HepG2 (cell line): ENCODE measurements around the gene DUSP7. TPM values are rescaled to one million over a fixed set of nuclear protein-coding genes. Genes with fewer than 3 reads are reported as not detected.

ENCODE experiments used
- ATAC-seq: fragments of 200-7000 bp; cut with Tn5 transposase; 3 replicates; pipeline ENCODE4 v1.9.1; 2020; ENCODE audit warnings: mild to moderate bottlenecking, moderate library complexity
- BruUV-seq: library from RNA; stranded (reverse); fragments of 400-500 nt; replicated peaks from 2 replicates; lab custom pipeline; 2021; lab: Mats Ljungman, UMichigan
- CTCF ChIA-PET: fragments of 300-600 bp; formaldehyde crosslinking; extraction: SDS; loops from one replicate; lab custom pipeline; 2021; ENCODE audit warnings: low total read pairs, inconsistent platforms, low intra/inter-chr PET ratio; lab: Yijun Ruan, JAX
- POLR2A ChIA-PET: fragments of 350-600 bp; sonication (Branson Sonifier 250); formaldehyde crosslinking; loops from one replicate; lab custom pipeline; 2020; ENCODE audit warnings: antibody characterized with exemption, inconsistent platforms; lab: Yijun Ruan, JAX
- DNase-seq: peaks from one replicate; pipeline ENCODE4 v3.0.0-alpha.2; 2015; ENCODE audit warnings: low spot score
- FAIRE-seq: peaks from 3 replicates; lab custom pipeline; 2011; peaks lifted over from hg19 to GRCh38; lab: Jason Lieb, UNC
- H2AFZ ChIP-seq: one replicate; pipeline ENCODE4 v1.6.1; 2011; ENCODE audit warnings: low read length, inconsistent platforms
- H3K27ac ChIP-seq: fragments of 300-600 bp; 3 replicates; pipeline ENCODE4 v1.8.0; 2011; ENCODE audit warnings: mixed run types, mild to moderate bottlenecking, mixed read lengths, low read length, inconsistent platforms; ENCODE audit not compliant: insufficient read depth; ENCODE audit errors: extremely low read length
- H3K27me3 ChIP-seq, 2 experiments: fragments of 200-600 bp in 1 of 2; 2 replicates in 1 of 2; 3 replicates in 1 of 2; pipeline versions ENCODE4 v1.6.0 to v1.8.0; 2011; ENCODE audit warnings: low read length in 2 of 2, mild to moderate bottlenecking in 2 of 2, moderate library complexity in 2 of 2, inconsistent platforms in 1 of 2; ENCODE audit not compliant: insufficient read depth in 2 of 2, control insufficient read depth in 1 of 2
- H3K36me3 ChIP-seq, 2 experiments: fragments of 200-600 bp in 1 of 2; replicated peaks in 1 of 2; 2 replicates in 1 of 2; 3 replicates in 1 of 2; pipeline versions ENCODE4 v1.5.1 to v1.8.0; 2011; ENCODE audit warnings: low read length in 2 of 2, inconsistent platforms in 1 of 2; ENCODE audit not compliant: insufficient read depth in 2 of 2, control insufficient read depth in 1 of 2
- H3K4me1 ChIP-seq: 2 replicates; pipeline ENCODE4 v1.5.1; 2012; ENCODE audit warnings: low read length, inconsistent platforms; ENCODE audit not compliant: insufficient read depth
- H3K4me2 ChIP-seq: 2 replicates; pipeline ENCODE4 v1.6.0; 2011; ENCODE audit warnings: low read depth, low read length, inconsistent platforms
- H3K4me3 ChIP-seq, 3 experiments: fragments of 200-600 bp in 1 of 3; sonication (generic), shearing (Covaris generic) in 1 of 3; replicated peaks in 1 of 3; 2 replicates each; pipeline ENCODE4 v1.5.1; 2011 to 2016; ENCODE audit warnings: low read length in 3 of 3, inconsistent platforms in 2 of 3, low read depth in 2 of 3, mild to moderate bottlenecking in 2 of 3, control low read depth in 1 of 3, mixed read lengths in 1 of 3; ENCODE audit not compliant: insufficient read depth in 1 of 3
- H3K79me2 ChIP-seq: one replicate; pipeline ENCODE4 v1.6.1; 2011; ENCODE audit warnings: low read length, inconsistent platforms; ENCODE audit not compliant: insufficient read depth
- H3K9ac ChIP-seq: 2 replicates; pipeline ENCODE4 v1.6.0; 2011; ENCODE audit warnings: mild to moderate bottlenecking, low read depth, low read length, inconsistent platforms; ENCODE audit not compliant: insufficient read depth
- H3K9me3 ChIP-seq: 2 replicates; pipeline ENCODE4 v1.5.1; 2012; ENCODE audit warnings: mild to moderate bottlenecking, low read length
- H4K20me1 ChIP-seq: 2 replicates; pipeline ENCODE4 v1.6.0; 2011; ENCODE audit warnings: inconsistent platforms, mild to moderate bottlenecking, low read length, moderate library complexity; ENCODE audit not compliant: insufficient read depth
- EP300 ChIP-seq, 3 experiments: sonication (generic) in 1 of 3; formaldehyde crosslinking in 1 of 3; IDR thresholded peaks; 2 replicates each; pipeline versions ENCODE4 v1.5.1 to v1.6.1; 2011 to 2020; ENCODE audit warnings: low read depth in 2 of 3, low read length in 2 of 3, borderline replicate concordance in 1 of 3, improper control_type of control experiment in 1 of 3, mild to moderate bottlenecking in 1 of 3, missing genetic modification reagents in 1 of 3, moderate library complexity in 1 of 3
- KLF9 ChIP-seq: IDR thresholded peaks from 2 replicates; pipeline ENCODE4 v1.6.1; 2016; ENCODE audit warnings: low read depth
- MEF2D ChIP-seq: sonication (generic); formaldehyde crosslinking; IDR thresholded peaks from 2 replicates; pipeline ENCODE4 v1.5.1; 2020; ENCODE audit warnings: mild to moderate bottlenecking, missing genetic modification reagents
- TBX3 ChIP-seq: fragments of 450-650 bp; IDR thresholded peaks from 2 replicates; pipeline ENCODE4 v1.6.1; 2017; ENCODE audit warnings: antibody characterized with exemption, mild to moderate bottlenecking, inconsistent platforms, borderline replicate concordance
- ZFP37 ChIP-seq: sonication (generic); formaldehyde crosslinking; IDR thresholded peaks from 2 replicates; pipeline ENCODE4 v1.4.0; 2020; ENCODE audit warnings: missing genetic modification reagents, borderline replicate concordance
- ZNF136 ChIP-seq: sonication (generic); formaldehyde crosslinking; IDR thresholded peaks from 2 replicates; pipeline ENCODE4 v1.8.1; 2022; ENCODE audit warnings: low read depth, mild to moderate bottlenecking, moderate library complexity, missing genetic modification reagents
- ZNF790 ChIP-seq: sonication (generic); formaldehyde crosslinking; IDR thresholded peaks from 2 replicates; pipeline ENCODE4 v1.8.0; 2022; ENCODE audit warnings: missing genetic modification reagents, mild to moderate bottlenecking, borderline replicate concordance
- ZSCAN29 ChIP-seq: sonication (generic); formaldehyde crosslinking; conservative IDR thresholded peaks from 2 replicates; pipeline ENCODE4 v1.4.0; 2020; ENCODE audit warnings: mild to moderate bottlenecking, missing genetic modification reagents
- WGBS: methylation state at CpG from one replicate; pipeline ENCODE4 v1.1.6; 2017; ENCODE audit warnings: low lambda C conversion rate; 5-methylcytosine and 5-hydroxymethylcytosine counted together
- in situ Hi-C: cut with HindIII; loops from 2 replicates; pipeline ENCODE4 v1.10.0; 2017; ENCODE audit warnings: low pct_unique_long_range_greater_than_20kb; ENCODE audit not compliant: extremely low pct_ligation_motif_present
- intact Hi-C: fragments of 100-400 bp; cut with micrococcal nuclease; formaldehyde crosslinking; loops from one replicate; pipeline ENCODE4 v1.10.0; 2022; ENCODE audit not compliant: unreplicated experiment
- polyA plus RNA-seq, 8 experiments: library from polyadenylated mRNA; depleted of rRNA in 3 of 8; stranded (reverse) in 7 of 8; unstranded in 1 of 8; fragments of >200 nt; fragmentation: Illumina TruSeq in 4 of 8; extraction: Trizol in 4 of 8; gene quantifications; 2 replicates each; pipeline versions ENCODE4 v1.2.1 to v1.2.3, GENCODE V29; 2011 to 2016; ENCODE audit warnings: low read depth in 4 of 8, missing spikeins in 1 of 8, mixed read lengths in 1 of 8; ENCODE audit not compliant: insufficient read depth in 1 of 8
- total RNA-seq, 5 experiments: library from RNA; depleted of rRNA; stranded (reverse); fragments of >200 nt; fragmentation: Illumina TruSeq; extraction: Trizol; gene quantifications; 2 replicates each; pipeline ENCODE4 v1.2.3, GENCODE V29; 2016; ENCODE audit warnings: low read depth in 1 of 5
- TF ChIP-seq, protein P1 (sequence below): sonication (generic); formaldehyde crosslinking; IDR thresholded peaks from 2 replicates; pipeline ENCODE4 v1.4.0; 2020; ENCODE audit warnings: mild to moderate bottlenecking, missing genetic modification reagents
- TF ChIP-seq, protein P2 (sequence below), 2 experiments: sonication (generic) in 1 of 2; formaldehyde crosslinking in 1 of 2; IDR thresholded peaks; 2 replicates each; pipeline versions ENCODE4 v1.6.1 to v1.9.0; 2014 to 2022; ENCODE audit warnings: antibody characterized with exemption in 1 of 2, borderline replicate concordance in 1 of 2, inconsistent platforms in 1 of 2, low read depth in 1 of 2, missing genetic modification reagents in 1 of 2
- TF ChIP-seq, protein P3 (sequence below): sonication (generic); formaldehyde crosslinking; IDR thresholded peaks from 2 replicates; pipeline ENCODE4 v1.5.0; 2020; ENCODE audit warnings: mild to moderate bottlenecking, missing genetic modification reagents, moderate library complexity

The DUSP7 gene
- total and polyA plus RNA-seq, 2 of the 13 experiments (the other 11 are each of a cell fraction or from before 2014, with no cell fraction given): 6.6 to 8.8 TPM

DNA sequence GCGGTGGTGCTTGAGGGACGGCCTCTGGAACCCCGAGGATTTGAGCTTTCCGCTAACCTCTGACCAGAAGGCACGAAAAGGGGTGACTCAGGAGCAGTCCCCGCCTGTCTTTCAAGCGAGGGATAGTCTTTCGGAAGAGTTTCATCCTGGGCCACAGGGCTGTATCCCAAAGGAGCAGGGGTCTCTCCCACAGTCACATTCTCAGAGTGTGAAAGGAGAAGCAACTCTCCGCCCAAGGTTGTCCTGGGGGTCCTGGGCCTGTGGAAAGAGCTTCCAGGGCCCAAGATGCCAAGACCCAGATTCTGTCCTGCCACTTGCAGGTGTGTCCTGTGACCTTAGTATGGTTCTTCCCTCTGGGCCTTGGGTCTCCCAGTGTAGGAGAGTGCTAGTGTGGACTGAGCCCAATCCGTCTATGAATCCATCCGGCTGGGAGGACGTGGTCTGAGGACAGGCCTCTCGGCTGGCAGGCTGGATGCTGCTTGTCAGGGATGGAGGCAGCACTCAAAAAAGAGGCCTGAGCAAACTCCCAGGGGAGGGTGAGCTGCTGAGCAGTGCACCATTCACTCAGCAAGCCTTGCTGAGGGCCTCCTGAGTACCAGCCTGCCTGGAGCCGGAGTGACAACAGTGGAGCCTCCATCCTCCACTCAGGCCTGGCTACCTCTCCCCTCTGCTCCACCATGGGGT lies 1.6 kb upstream of the DUSP7 start:
- Histone ChIP-seq H4K20me1 (no peaks in the 10 kb centered on the region), H3K79me2 (no peaks in the 10 kb centered on the region), H3K4me2 (peak overlapping the region; percentile 90), H3K27me3 (peaks cover 4 to 38% of the 10 kb centered on the region in 2 experiments; a peak in 4 of 5 replicates), H3K4me3 (peak overlapping the region; percentile 37 to 65 (median 37)), H2AFZ (peak overlapping the region; percentile 15), H3K9ac (peak overlapping the region; percentile 27; the same call in 1 of the 2 replicates), H3K36me3 (0 out of 5 replicates have a peak, but pooled peaks cover 2 to 5% of the 10 kb centered on the region in 2 experiments), H3K4me1 (peaks cover 43% of the 10 kb centered on the region), H3K9me3 (no peaks in the 10 kb centered on the region), H3K27ac (no peak overlapping the region)
- ATAC-seq (peak; percentile 2; the same call in 2 of the 3 replicates), DNase-seq (no peak), FAIRE-seq (no peak)
- in situ Hi-C loops: loop anchor here (5.0 kb wide), 1 partner anchor 79 kb away; no protein-coding TSS in a partner anchor
- POLR2A ChIA-PET: interaction anchor here (0.7 to 2.7 kb wide), 12 partner anchors 9 to 231 kb away, joined by 3 to 21 read pairs (median 8); partner anchors contain the start of genes ABHD14A, ABHD14B, PARP3 and POC1A
- CTCF ChIA-PET: no interaction called here
- intact Hi-C loops: loop anchor here (1.0 to 2.0 kb wide), 2 partner anchors 21 to 65 kb away; no protein-coding TSS in a partner anchor
- 7% methylated on average over 7 of the region's 14 CpGs for WGBS
- BruUV-seq: no TSS peak
- TF ChIP-seq EP300 (IDR thresholded peaks at IDR 0.05; ENCODE audit: low read depth in 2 of 2, low read length in 2 of 2): no peak
- no peak for TF ChIP-seq EP300 (CRISPR knock-in tag; IDR thresholded peaks at IDR 0.05; ENCODE audit: borderline replicate concordance)
- no peak for TF ChIP-seq MEF2D
- no peak for TF ChIP-seq ZNF136 (CRISPR knock-in tag)
- TF ChIP-seq TBX3: no peak
- TF ChIP-seq, protein P1, sequence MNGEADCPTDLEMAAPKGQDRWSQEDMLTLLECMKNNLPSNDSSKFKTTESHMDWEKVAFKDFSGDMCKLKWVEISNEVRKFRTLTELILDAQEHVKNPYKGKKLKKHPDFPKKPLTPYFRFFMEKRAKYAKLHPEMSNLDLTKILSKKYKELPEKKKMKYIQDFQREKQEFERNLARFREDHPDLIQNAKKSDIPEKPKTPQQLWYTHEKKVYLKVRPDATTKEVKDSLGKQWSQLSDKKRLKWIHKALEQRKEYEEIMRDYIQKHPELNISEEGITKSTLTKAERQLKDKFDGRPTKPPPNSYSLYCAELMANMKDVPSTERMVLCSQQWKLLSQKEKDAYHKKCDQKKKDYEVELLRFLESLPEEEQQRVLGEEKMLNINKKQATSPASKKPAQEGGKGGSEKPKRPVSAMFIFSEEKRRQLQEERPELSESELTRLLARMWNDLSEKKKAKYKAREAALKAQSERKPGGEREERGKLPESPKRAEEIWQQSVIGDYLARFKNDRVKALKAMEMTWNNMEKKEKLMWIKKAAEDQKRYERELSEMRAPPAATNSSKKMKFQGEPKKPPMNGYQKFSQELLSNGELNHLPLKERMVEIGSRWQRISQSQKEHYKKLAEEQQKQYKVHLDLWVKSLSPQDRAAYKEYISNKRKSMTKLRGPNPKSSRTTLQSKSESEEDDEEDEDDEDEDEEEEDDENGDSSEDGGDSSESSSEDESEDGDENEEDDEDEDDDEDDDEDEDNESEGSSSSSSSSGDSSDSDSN (CRISPR knock-in tag): 0 out of 2 replicates have a peak, but pooled peaks have one; percentile 5
- TF ChIP-seq ZSCAN29: no peak
- TF ChIP-seq, protein P2, sequence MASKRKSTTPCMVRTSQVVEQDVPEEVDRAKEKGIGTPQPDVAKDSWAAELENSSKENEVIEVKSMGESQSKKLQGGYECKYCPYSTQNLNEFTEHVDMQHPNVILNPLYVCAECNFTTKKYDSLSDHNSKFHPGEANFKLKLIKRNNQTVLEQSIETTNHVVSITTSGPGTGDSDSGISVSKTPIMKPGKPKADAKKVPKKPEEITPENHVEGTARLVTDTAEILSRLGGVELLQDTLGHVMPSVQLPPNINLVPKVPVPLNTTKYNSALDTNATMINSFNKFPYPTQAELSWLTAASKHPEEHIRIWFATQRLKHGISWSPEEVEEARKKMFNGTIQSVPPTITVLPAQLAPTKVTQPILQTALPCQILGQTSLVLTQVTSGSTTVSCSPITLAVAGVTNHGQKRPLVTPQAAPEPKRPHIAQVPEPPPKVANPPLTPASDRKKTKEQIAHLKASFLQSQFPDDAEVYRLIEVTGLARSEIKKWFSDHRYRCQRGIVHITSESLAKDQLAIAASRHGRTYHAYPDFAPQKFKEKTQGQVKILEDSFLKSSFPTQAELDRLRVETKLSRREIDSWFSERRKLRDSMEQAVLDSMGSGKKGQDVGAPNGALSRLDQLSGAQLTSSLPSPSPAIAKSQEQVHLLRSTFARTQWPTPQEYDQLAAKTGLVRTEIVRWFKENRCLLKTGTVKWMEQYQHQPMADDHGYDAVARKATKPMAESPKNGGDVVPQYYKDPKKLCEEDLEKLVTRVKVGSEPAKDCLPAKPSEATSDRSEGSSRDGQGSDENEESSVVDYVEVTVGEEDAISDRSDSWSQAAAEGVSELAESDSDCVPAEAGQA (IDR thresholded peaks at IDR 0.05; ENCODE audit: low read depth): no peak
- TF ChIP-seq, protein P2 (CRISPR knock-in tag; IDR thresholded peaks at IDR 0.05; ENCODE audit: borderline replicate concordance): no peak
- no peak for TF ChIP-seq ZFP37
- TF ChIP-seq ZNF790 (CRISPR knock-in tag): no peak
- no peak for TF ChIP-seq KLF9 (CRISPR knock-in tag)
- TF ChIP-seq, protein P3, sequence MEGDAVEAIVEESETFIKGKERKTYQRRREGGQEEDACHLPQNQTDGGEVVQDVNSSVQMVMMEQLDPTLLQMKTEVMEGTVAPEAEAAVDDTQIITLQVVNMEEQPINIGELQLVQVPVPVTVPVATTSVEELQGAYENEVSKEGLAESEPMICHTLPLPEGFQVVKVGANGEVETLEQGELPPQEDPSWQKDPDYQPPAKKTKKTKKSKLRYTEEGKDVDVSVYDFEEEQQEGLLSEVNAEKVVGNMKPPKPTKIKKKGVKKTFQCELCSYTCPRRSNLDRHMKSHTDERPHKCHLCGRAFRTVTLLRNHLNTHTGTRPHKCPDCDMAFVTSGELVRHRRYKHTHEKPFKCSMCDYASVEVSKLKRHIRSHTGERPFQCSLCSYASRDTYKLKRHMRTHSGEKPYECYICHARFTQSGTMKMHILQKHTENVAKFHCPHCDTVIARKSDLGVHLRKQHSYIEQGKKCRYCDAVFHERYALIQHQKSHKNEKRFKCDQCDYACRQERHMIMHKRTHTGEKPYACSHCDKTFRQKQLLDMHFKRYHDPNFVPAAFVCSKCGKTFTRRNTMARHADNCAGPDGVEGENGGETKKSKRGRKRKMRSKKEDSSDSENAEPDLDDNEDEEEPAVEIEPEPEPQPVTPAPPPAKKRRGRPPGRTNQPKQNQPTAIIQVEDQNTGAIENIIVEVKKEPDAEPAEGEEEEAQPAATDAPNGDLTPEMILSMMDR: no peak
